HEK293 (cell line): ENCODE data around the gene SALL1.

Source experiments
- CTCF ChIA-PET: fragments of 350-600 bp; formaldehyde crosslinking; extraction: SDS; loops from one replicate; lab custom pipeline; 2021; ENCODE audit warnings: antibody characterized with exemption; lab: Yijun Ruan, JAX
- POLR2A ChIA-PET: fragments of 300-600 bp; formaldehyde crosslinking; extraction: SDS; loops from one replicate; lab custom pipeline; 2020; ENCODE audit warnings: antibody characterized with exemption, inconsistent platforms; lab: Yijun Ruan, JAX
- H3K27ac ChIP-seq: fragments of 200-500 bp; sonication (Bioruptor generic); 2 replicates; pipeline ENCODE4 v1.5.1; 2014; ENCODE audit warnings: low read depth, low read length, control low read depth, inconsistent platforms; ENCODE audit errors: extremely low read depth
- H3K36me3 ChIP-seq, 2 experiments: fragments of 200-500 bp in 1 of 2; sonication (Bioruptor generic) in 1 of 2; 1 replicate in 1 of 2; 2 replicates in 1 of 2; pipeline ENCODE4 v1.5.1; 2014 to 2017; ENCODE audit warnings: inconsistent platforms in 2 of 2, low read length in 2 of 2; ENCODE audit not compliant: control insufficient read depth in 2 of 2, insufficient read depth in 1 of 2
- H3K4me1 ChIP-seq: fragments of 200-500 bp; sonication (Bioruptor generic); 2 replicates; pipeline ENCODE4 v1.5.1; 2014; ENCODE audit warnings: mild to moderate bottlenecking, low read length, inconsistent platforms; ENCODE audit not compliant: control insufficient read depth, insufficient read depth
- H3K4me3 ChIP-seq: 2 replicates; pipeline ENCODE4 v1.5.1; 2011; ENCODE audit warnings: low read depth, mild to moderate bottlenecking, control low read depth, low read length, moderate library complexity
- H3K9me3 ChIP-seq: fragments of 200-500 bp; sonication (Bioruptor generic); 2 replicates; pipeline ENCODE4 v1.5.1; 2014; ENCODE audit warnings: low read depth, low read length, inconsistent platforms; ENCODE audit not compliant: control insufficient read depth, insufficient read depth
- BCL11B ChIP-seq: fragments of 450-650 bp; formaldehyde crosslinking; IDR thresholded peaks from 2 replicates; pipeline ENCODE4 v1.5.1; 2016; ENCODE audit warnings: low read depth, missing biosample characterization, missing genetic modification characterization
- EGR2 ChIP-seq: fragments of 450-650 bp; formaldehyde crosslinking; IDR thresholded peaks from 2 replicates; pipeline ENCODE4 v1.5.1; 2016; ENCODE audit warnings: low read depth, missing biosample characterization, missing genetic modification characterization
- FEZF1 ChIP-seq: fragments of 450-650 bp; formaldehyde crosslinking; IDR thresholded peaks from 2 replicates; pipeline ENCODE4 v1.5.1; 2016; ENCODE audit warnings: missing biosample characterization, missing genetic modification characterization
- GLIS1 ChIP-seq: fragments of 450-650 bp; formaldehyde crosslinking; IDR thresholded peaks from 2 replicates; pipeline ENCODE4 v1.5.1; 2016; ENCODE audit warnings: missing biosample characterization, missing genetic modification characterization
- HOXA7 ChIP-seq: sonication (generic); formaldehyde crosslinking; IDR thresholded peaks from 2 replicates; pipeline ENCODE4 v1.8.1; 2022; ENCODE audit warnings: missing genetic modification reagents, borderline replicate concordance
- KLF9 ChIP-seq: fragments of 450-650 bp; formaldehyde crosslinking; IDR thresholded peaks from 2 replicates; pipeline ENCODE4 v1.5.1; 2016; ENCODE audit warnings: missing biosample characterization, missing genetic modification characterization, low read depth
- PRDM1 ChIP-seq: fragments of 450-650 bp; formaldehyde crosslinking; IDR thresholded peaks from 2 replicates; pipeline ENCODE4; 2016; ENCODE audit warnings: missing biosample characterization, missing genetic modification characterization
- SETDB1 ChIP-seq: IDR thresholded peaks from one replicate; pipeline ENCODE4 v1.6.1; 2017; ENCODE audit warnings: mild to moderate bottlenecking, low read length, moderate library complexity, mixed read lengths; ENCODE audit not compliant: insufficient read length
- SP7 ChIP-seq: fragments of 450-650 bp; formaldehyde crosslinking; IDR thresholded peaks from 2 replicates; pipeline ENCODE4 v1.5.1; 2016; ENCODE audit warnings: missing biosample characterization, missing genetic modification characterization
- ZBTB21 ChIP-seq: fragments of 450-650 bp; formaldehyde crosslinking; IDR thresholded peaks from 2 replicates; pipeline ENCODE4 v1.5.1; 2017; ENCODE audit warnings: missing biosample characterization, missing genetic modification characterization
- ZBTB8A ChIP-seq: fragments of 450-650 bp; formaldehyde crosslinking; IDR thresholded peaks from 2 replicates; pipeline ENCODE4 v1.5.1; 2016; ENCODE audit warnings: missing biosample characterization, missing genetic modification characterization
- ZFHX2 ChIP-seq: fragments of 450-650 bp; formaldehyde crosslinking; conservative IDR thresholded peaks from 2 replicates; pipeline ENCODE4 v1.5.1; 2016; ENCODE audit warnings: missing biosample characterization, missing genetic modification characterization
- ZIC2 ChIP-seq: fragments of 450-650 bp; formaldehyde crosslinking; IDR thresholded peaks from 2 replicates; pipeline ENCODE4 v1.5.1; 2016; ENCODE audit warnings: missing biosample characterization, missing genetic modification characterization
- ZNF121 ChIP-seq: fragments of 450-650 bp; formaldehyde crosslinking; IDR thresholded peaks from 2 replicates; pipeline ENCODE4 v1.5.1; 2016; ENCODE audit warnings: missing biosample characterization, missing genetic modification characterization
- ZNF140 ChIP-seq: fragments of 450-650 bp; formaldehyde crosslinking; IDR thresholded peaks from 2 replicates; pipeline ENCODE4 v1.5.1; 2016; ENCODE audit warnings: missing biosample characterization, missing genetic modification characterization
- ZNF146 ChIP-seq: fragments of 450-650 bp; formaldehyde crosslinking; IDR thresholded peaks from 2 replicates; pipeline ENCODE4 v1.5.1; 2016; ENCODE audit warnings: missing biosample characterization, missing genetic modification characterization
- ZNF202 ChIP-seq: fragments of 450-650 bp; formaldehyde crosslinking; IDR thresholded peaks from 2 replicates; pipeline ENCODE4 v1.5.1; 2016; ENCODE audit warnings: missing biosample characterization, missing genetic modification characterization, borderline replicate concordance
- ZNF214 ChIP-seq: fragments of 450-650 bp; formaldehyde crosslinking; IDR thresholded peaks from 2 replicates; pipeline ENCODE4 v1.5.1; 2017; ENCODE audit warnings: missing biosample characterization, mild to moderate bottlenecking, missing genetic modification characterization, borderline replicate concordance
- ZNF324 ChIP-seq: fragments of 450-650 bp; formaldehyde crosslinking; IDR thresholded peaks from 2 replicates; pipeline ENCODE4 v1.5.1; 2016; ENCODE audit warnings: missing biosample characterization, missing genetic modification characterization
- ZNF354C ChIP-seq: fragments of 450-650 bp; formaldehyde crosslinking; IDR thresholded peaks from 2 replicates; pipeline ENCODE4 v1.5.1; 2016; ENCODE audit warnings: missing biosample characterization, missing genetic modification characterization, low read depth, borderline replicate concordance
- ZNF561 ChIP-seq: fragments of 450-650 bp; IDR thresholded peaks from 2 replicates; pipeline ENCODE4 v1.5.1; 2018; ENCODE audit warnings: missing biosample characterization, missing genetic modification characterization, borderline replicate concordance
- ZNF658 ChIP-seq: fragments of 450-650 bp; formaldehyde crosslinking; IDR thresholded peaks from 2 replicates; pipeline ENCODE4; 2016; ENCODE audit warnings: missing biosample characterization, missing genetic modification characterization
- ZNF768 ChIP-seq: fragments of 450-650 bp; formaldehyde crosslinking; IDR thresholded peaks from 2 replicates; pipeline ENCODE4 v1.5.1; 2018; ENCODE audit warnings: missing biosample characterization, mild to moderate bottlenecking, missing genetic modification characterization
- ZNF843 ChIP-seq: fragments of 450-650 bp; formaldehyde crosslinking; IDR thresholded peaks from 2 replicates; pipeline ENCODE4 v1.5.1; 2016; ENCODE audit warnings: missing biosample characterization, missing genetic modification characterization
- ZXDB ChIP-seq: fragments of 450-650 bp; formaldehyde crosslinking; IDR thresholded peaks from 2 replicates; pipeline ENCODE4 v1.5.1; 2016; ENCODE audit warnings: missing biosample characterization, missing genetic modification characterization
- TF ChIP-seq, protein P1 (sequence below): fragments of 450-650 bp; formaldehyde crosslinking; IDR thresholded peaks from 2 replicates; pipeline ENCODE4 v1.5.1; 2016; ENCODE audit warnings: missing biosample characterization, missing genetic modification characterization
- TF ChIP-seq, protein P2 (sequence below): IDR thresholded peaks from 2 replicates; pipeline ENCODE4 v1.6.1; 2011; ENCODE audit warnings: mild to moderate bottlenecking, low read depth, low read length, borderline replicate concordance
- TF ChIP-seq, protein P3 (sequence below): fragments of 450-650 bp; formaldehyde crosslinking; IDR thresholded peaks from 2 replicates; pipeline ENCODE4 v1.5.1; 2016; ENCODE audit warnings: missing biosample characterization, missing genetic modification characterization
- TF ChIP-seq, protein P4 (sequence below): fragments of 450-650 bp; formaldehyde crosslinking; IDR thresholded peaks from 2 replicates; pipeline ENCODE4 v1.5.1; 2016; ENCODE audit warnings: missing biosample characterization, missing genetic modification characterization

The SALL1 gene

GRCh38 chr16:51155820-51156806 lies 5.0 kb upstream of the SALL1 start (continued):
- TF ChIP-seq, protein P1, sequence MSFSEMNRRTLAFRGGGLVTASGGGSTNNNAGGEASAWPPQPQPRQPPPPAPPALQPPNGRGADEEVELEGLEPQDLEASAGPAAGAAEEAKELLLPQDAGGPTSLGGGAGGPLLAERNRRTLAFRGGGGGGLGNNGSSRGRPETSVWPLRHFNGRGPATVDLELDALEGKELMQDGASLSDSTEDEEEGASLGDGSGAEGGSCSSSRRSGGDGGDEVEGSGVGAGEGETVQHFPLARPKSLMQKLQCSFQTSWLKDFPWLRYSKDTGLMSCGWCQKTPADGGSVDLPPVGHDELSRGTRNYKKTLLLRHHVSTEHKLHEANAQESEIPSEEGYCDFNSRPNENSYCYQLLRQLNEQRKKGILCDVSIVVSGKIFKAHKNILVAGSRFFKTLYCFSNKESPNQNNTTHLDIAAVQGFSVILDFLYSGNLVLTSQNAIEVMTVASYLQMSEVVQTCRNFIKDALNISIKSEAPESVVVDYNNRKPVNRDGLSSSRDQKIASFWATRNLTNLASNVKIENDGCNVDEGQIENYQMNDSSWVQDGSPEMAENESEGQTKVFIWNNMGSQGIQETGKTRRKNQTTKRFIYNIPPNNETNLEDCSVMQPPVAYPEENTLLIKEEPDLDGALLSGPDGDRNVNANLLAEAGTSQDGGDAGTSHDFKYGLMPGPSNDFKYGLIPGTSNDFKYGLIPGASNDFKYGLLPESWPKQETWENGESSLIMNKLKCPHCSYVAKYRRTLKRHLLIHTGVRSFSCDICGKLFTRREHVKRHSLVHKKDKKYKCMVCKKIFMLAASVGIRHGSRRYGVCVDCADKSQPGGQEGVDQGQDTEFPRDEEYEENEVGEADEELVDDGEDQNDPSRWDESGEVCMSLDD (tag by site-specific recombination): no peak
- TF ChIP-seq ZNF658 (tag by site-specific recombination) (no peak), BCL11B (tag by site-specific recombination) (no peak), ZNF146 (tag by site-specific recombination) (no peak), ZBTB21 (tag by site-specific recombination) (no peak)

GRCh38 chr16:51155199-51155607 lies 4.1 kb upstream of the SALL1 start:
- peaks cover 8% of the 10 kb centered on the region for H3K4me1 ChIP-seq
- no peaks in the 10 kb centered on the region for H3K9me3 ChIP-seq
- ChIA-PET CTCF (interaction anchor here (0.6 kb wide), 1 partner anchor 446 kb away, joined by 3 read pairs; no protein-coding TSS in a partner anchor), POLR2A (no interaction called here)
- no peak overlapping the region; the same call in 1 of the 2 replicates for H3K27ac ChIP-seq
- H3K4me3 ChIP-seq: no peak overlapping the region
- no peaks in the 10 kb centered on the region for H3K36me3 ChIP-seq
- TF ChIP-seq SETDB1 (no peak), ZNF202 (tag by site-specific recombination) (no peak), ZNF561 (tag by site-specific recombination) (no peak), KLF9 (0 out of 2 replicates have a peak, but pooled peaks have one; percentile 25), ZIC2 (tag by site-specific recombination) (peak; percentile 35), ZNF214 (no peak), ZNF121 (tag by site-specific recombination) (no peak), GLIS1 (tag by site-specific recombination) (peak; percentile 49), ZNF324 (tag by site-specific recombination) (no peak), ZXDB (tag by site-specific recombination) (0 out of 2 replicates have a peak, but pooled peaks have one; percentile 20), PRDM1 (tag by site-specific recombination) (no peak), EGR2 (tag by site-specific recombination) (peak; percentile 89), ZFHX2 (tag by site-specific recombination) (peak; percentile 91), ZNF843 (0 out of 2 replicates have a peak, but pooled peaks have one; percentile 29), ZNF768 (tag by site-specific recombination) (no peak), SP7 (peak; percentile 62; the same call in 1 of the 2 replicates), FEZF1 (tag by site-specific recombination) (peak; percentile 81), ZNF354C (no peak), HOXA7 (CRISPR knock-in tag) (no peak), ZBTB8A (no peak), ZNF140 (tag by site-specific recombination) (no peak)
- TF ChIP-seq, protein P2, sequence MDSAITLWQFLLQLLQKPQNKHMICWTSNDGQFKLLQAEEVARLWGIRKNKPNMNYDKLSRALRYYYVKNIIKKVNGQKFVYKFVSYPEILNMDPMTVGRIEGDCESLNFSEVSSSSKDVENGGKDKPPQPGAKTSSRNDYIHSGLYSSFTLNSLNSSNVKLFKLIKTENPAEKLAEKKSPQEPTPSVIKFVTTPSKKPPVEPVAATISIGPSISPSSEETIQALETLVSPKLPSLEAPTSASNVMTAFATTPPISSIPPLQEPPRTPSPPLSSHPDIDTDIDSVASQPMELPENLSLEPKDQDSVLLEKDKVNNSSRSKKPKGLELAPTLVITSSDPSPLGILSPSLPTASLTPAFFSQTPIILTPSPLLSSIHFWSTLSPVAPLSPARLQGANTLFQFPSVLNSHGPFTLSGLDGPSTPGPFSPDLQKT: no peak
- TF ChIP-seq, protein P3, sequence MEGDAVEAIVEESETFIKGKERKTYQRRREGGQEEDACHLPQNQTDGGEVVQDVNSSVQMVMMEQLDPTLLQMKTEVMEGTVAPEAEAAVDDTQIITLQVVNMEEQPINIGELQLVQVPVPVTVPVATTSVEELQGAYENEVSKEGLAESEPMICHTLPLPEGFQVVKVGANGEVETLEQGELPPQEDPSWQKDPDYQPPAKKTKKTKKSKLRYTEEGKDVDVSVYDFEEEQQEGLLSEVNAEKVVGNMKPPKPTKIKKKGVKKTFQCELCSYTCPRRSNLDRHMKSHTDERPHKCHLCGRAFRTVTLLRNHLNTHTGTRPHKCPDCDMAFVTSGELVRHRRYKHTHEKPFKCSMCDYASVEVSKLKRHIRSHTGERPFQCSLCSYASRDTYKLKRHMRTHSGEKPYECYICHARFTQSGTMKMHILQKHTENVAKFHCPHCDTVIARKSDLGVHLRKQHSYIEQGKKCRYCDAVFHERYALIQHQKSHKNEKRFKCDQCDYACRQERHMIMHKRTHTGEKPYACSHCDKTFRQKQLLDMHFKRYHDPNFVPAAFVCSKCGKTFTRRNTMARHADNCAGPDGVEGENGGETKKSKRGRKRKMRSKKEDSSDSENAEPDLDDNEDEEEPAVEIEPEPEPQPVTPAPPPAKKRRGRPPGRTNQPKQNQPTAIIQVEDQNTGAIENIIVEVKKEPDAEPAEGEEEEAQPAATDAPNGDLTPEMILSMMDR (tag by site-specific recombination): no peak
- TF ChIP-seq, protein P4, sequence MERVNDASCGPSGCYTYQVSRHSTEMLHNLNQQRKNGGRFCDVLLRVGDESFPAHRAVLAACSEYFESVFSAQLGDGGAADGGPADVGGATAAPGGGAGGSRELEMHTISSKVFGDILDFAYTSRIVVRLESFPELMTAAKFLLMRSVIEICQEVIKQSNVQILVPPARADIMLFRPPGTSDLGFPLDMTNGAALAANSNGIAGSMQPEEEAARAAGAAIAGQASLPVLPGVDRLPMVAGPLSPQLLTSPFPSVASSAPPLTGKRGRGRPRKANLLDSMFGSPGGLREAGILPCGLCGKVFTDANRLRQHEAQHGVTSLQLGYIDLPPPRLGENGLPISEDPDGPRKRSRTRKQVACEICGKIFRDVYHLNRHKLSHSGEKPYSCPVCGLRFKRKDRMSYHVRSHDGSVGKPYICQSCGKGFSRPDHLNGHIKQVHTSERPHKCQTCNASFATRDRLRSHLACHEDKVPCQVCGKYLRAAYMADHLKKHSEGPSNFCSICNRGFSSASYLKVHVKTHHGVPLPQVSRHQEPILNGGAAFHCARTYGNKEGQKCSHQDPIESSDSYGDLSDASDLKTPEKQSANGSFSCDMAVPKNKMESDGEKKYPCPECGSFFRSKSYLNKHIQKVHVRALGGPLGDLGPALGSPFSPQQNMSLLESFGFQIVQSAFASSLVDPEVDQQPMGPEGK (tag by site-specific recombination): peak; percentile 56; the same call in 1 of the 2 replicates
